WERI-Rb-1 (cell line): Measurements from ENCODE around the gene NTN1.
"Not testable (repeated sequence)": the region's sequence is repeated elsewhere in the genome, so short reads cannot be mapped to it uniquely, and the experiment has no call there.

ENCODE experiments used
- DNase-seq: peaks from one replicate; pipeline ENCODE4 v3.0.0-alpha.2; 2020
- H3K27ac ChIP-seq: fragments of 250-450 bp; sonication (Bioruptor Pico); 2 replicates; pipeline ENCODE4 v1.5.1; 2020; ENCODE audit warnings: mild to moderate bottlenecking, moderate library complexity
- H3K27me3 ChIP-seq: fragments of 250-450 bp; sonication (Bioruptor Pico); 2 replicates; pipeline ENCODE4 v1.5.1; 2021; ENCODE audit warnings: mild to moderate bottlenecking, low read depth, moderate library complexity; ENCODE audit not compliant: insufficient read depth, severe bottlenecking
- H3K36me3 ChIP-seq: fragments of 250-450 bp; sonication (Bioruptor Pico); 2 replicates; pipeline ENCODE4 v1.5.1; 2020; ENCODE audit warnings: mild to moderate bottlenecking, moderate library complexity
- H3K4me3 ChIP-seq: 2 replicates; pipeline ENCODE4 v1.5.1; 2011; ENCODE audit warnings: low read depth, mild to moderate bottlenecking, control low read depth, low read length
- H3K9me3 ChIP-seq: fragments of 250-450 bp; sonication (Bioruptor Pico); 2 replicates; pipeline ENCODE4 v1.5.1; 2021; ENCODE audit warnings: mild to moderate bottlenecking, moderate library complexity; ENCODE audit not compliant: severe bottlenecking
- CTCF ChIP-seq: IDR thresholded peaks from 2 replicates; pipeline ENCODE4 v1.5.1; 2011; ENCODE audit warnings: low read depth, mild to moderate bottlenecking, control low read depth, inconsistent platforms, low read length

Gene NTN1

GRCh38 chr17:9104370-9105041, 83.2 kb downstream of the NTN1 start:
- H3K27ac ChIP-seq, result no peak overlapping the region
- no peaks in the 10 kb centered on the region for H3K36me3 ChIP-seq
- no peak for DNase-seq
- no peaks in the 10 kb centered on the region for H3K27me3 ChIP-seq
- H3K4me3 ChIP-seq, result no peak overlapping the region
- no peaks in the 10 kb centered on the region for H3K9me3 ChIP-seq
- no peak for TF ChIP-seq CTCF

GRCh38 chr17:9105068-9105868, 84.0 kb downstream of the NTN1 start:
- Histone ChIP-seq H3K36me3 (no peaks in the 10 kb centered on the region), H3K27me3 (no peaks in the 10 kb centered on the region), H3K27ac (no peak overlapping the region), H3K9me3 (no peaks in the 10 kb centered on the region), H3K4me3 (no peak overlapping the region)
- TF ChIP-seq CTCF, result no peak
- no peak for DNase-seq

- H3K4me3 ChIP-seq, H3K9me3 ChIP-seq, H3K27ac ChIP-seq, H3K27me3 ChIP-seq, H3K36me3 ChIP-seq, DNase-seq: not testable (repeated sequence)
Measured at GRCh38 chr17:9106278-9106677, 85.0 kb downstream of the NTN1 start.

- Histone ChIP-seq H3K9me3 (no peaks in the 10 kb centered on the region), H3K27ac (no peak overlapping the region), H3K36me3 (no peaks in the 10 kb centered on the region), H3K4me3 (no peak overlapping the region), H3K27me3 (no peaks in the 10 kb centered on the region)
- no peak for TF ChIP-seq CTCF
- DNase-seq, result no peak
Measured at GRCh38 chr17:9107527-9107926, 86.2 kb downstream of the NTN1 start.

GRCh38 chr17:9108146-9108545, 86.8 kb downstream of the NTN1 start:
- no peak for TF ChIP-seq CTCF
- H3K9me3 ChIP-seq, result no peaks in the 10 kb centered on the region
- H3K4me3 ChIP-seq, result no peak overlapping the region
- no peak overlapping the region for H3K27ac ChIP-seq
- no peaks in the 10 kb centered on the region for H3K27me3 ChIP-seq
- no peak for DNase-seq
- H3K36me3 ChIP-seq, result no peaks in the 10 kb centered on the region

GRCh38 chr17:9109933-9110332, 88.6 kb downstream of the NTN1 start:
- TF ChIP-seq CTCF, result no peak

More at GRCh38 chr17:9109933-9110332, 88.6 kb downstream of the NTN1 start:
- Histone ChIP-seq H3K4me3 (no peak overlapping the region), H3K36me3 (no peaks in the 10 kb centered on the region), H3K9me3 (no peaks in the 10 kb centered on the region), H3K27ac (no peak overlapping the region), H3K27me3 (no peaks in the 10 kb centered on the region)
- DNase-seq, result no peak
